ENCODE data around the gene MRPS18C. TPM values are rescaled to one million over a fixed set of nuclear protein-coding genes. Genes with fewer than 3 reads are reported as not detected.
"Not testable (repeated sequence)": the region's sequence is repeated elsewhere in the genome, so short reads cannot be mapped to it uniquely, and the experiment has no call there.

The MRPS18C gene
- total RNA-seq, 1 donor from 2014 or later, result 24.6 TPM

GRCh38 chr4:83496085-83496917 is 40.4 kb downstream of the MRPS18C start:
- not testable (repeated sequence) for DNase-seq (ENCODE audit: low read depth in 2 of 2)

- DNase-seq (ENCODE audit: low read depth in 2 of 2), result no peak
Observed at GRCh38 chr4:83498187-83498586, 42.3 kb downstream of the MRPS18C start.

GRCh38 chr4:83501671-83502070 is 45.8 kb downstream of the MRPS18C start:
- DNase-seq (ENCODE audit: low read depth in 2 of 2), result not testable (repeated sequence)

GRCh38 chr4:83503974-83504373 is 48.1 kb downstream of the MRPS18C start:
- DNase-seq (ENCODE audit: low read depth in 2 of 2), result no peak

- DNase-seq (ENCODE audit: low read depth in 2 of 2), result no peak
Observed at GRCh38 chr4:83504503-83504902, 48.6 kb downstream of the MRPS18C start.

GRCh38 chr4:83504996-83505395 is 49.1 kb downstream of the MRPS18C start:
- no peak for DNase-seq (ENCODE audit: low read depth in 2 of 2)

- peak; percentile 40 to 58 for DNase-seq (ENCODE audit: low read depth in 2 of 2)
Observed at GRCh38 chr4:83509156-83509585, 53.3 kb downstream of the MRPS18C start.

GRCh38 chr4:83510442-83510841 is 54.6 kb downstream of the MRPS18C start:
- no peak for DNase-seq (ENCODE audit: low read depth in 2 of 2)

Other genes starting within 250 kb of the MRPS18C start
- 20.3 and 20.7 TPM in 2 replicates for gene COQ2, start 171.3 kb upstream of the MRPS18C start, total RNA-seq
- 9.2 and 19.7 TPM in 2 replicates for gene HPSE, start 121.2 kb upstream of the MRPS18C start, total RNA-seq
- 8.9 and 14.7 TPM in 2 replicates for gene HELQ, start 235 bp upstream of the MRPS18C start, total RNA-seq
- 15.5 and 16.6 TPM in 2 replicates for gene ABRAXAS1, start 29.0 kb downstream of the MRPS18C start, total RNA-seq
- gene GPAT3, start 80.0 kb downstream of the MRPS18C start, total RNA-seq, result 14.5 and 17.3 TPM in 2 replicates